Activated naive CD4-positive, alpha-beta T cell treated with anti-CD3 and anti-CD28 coated beads for 36 hours (primary cell): ENCODE measurements around the gene CYP26C1. TPM values are rescaled to one million over a fixed set of nuclear protein-coding genes. Genes with fewer than 3 reads are reported as not detected.

Source experiments
- CTCF ChIA-PET: fragments of 350-600 bp; sonication (Branson Sonifier 250); formaldehyde crosslinking; loops from one replicate; lab custom pipeline; 2021; ENCODE audit warnings: antibody characterized with exemption; lab: Charles Lee
- DNase-seq: peaks from one replicate; pipeline ENCODE4 v3.0.0-alpha.2; 2020
- H3K27ac Mint-ChIP-seq: one replicate; pipeline ENCODE4 v1.8.0; 2021; ENCODE audit warnings: mild to moderate bottlenecking, mixed read lengths
- H3K27me3 Mint-ChIP-seq: one replicate; pipeline ENCODE4 v1.8.0; 2021; ENCODE audit warnings: low read depth, mixed read lengths
- H3K36me3 Mint-ChIP-seq: one replicate; pipeline ENCODE4 v1.8.0; 2021; ENCODE audit warnings: low read depth, mixed read lengths
- H3K4me1 Mint-ChIP-seq: one replicate; pipeline ENCODE4 v1.8.0; 2021; ENCODE audit warnings: low read depth, mixed read lengths
- H3K4me3 Mint-ChIP-seq: one replicate; pipeline ENCODE4 v1.8.0; 2021; ENCODE audit warnings: mild to moderate bottlenecking, moderate library complexity, mixed read lengths
- H3K9me3 Mint-ChIP-seq: one replicate; pipeline ENCODE4 v1.8.0; 2021; ENCODE audit warnings: mixed read lengths
- intact Hi-C: fragments of 100-400 bp; cut with micrococcal nuclease; formaldehyde crosslinking; loops from one replicate; pipeline ENCODE4 v1.15.1; 2023
- total RNA-seq, 2 experiments: library from RNA; stranded (reverse); gene quantifications; one replicate each; pipeline ENCODE4 v1.2.3, GENCODE V29; 2021

CYP26C1 gene
- total RNA-seq, 2 experiments from 2014 or later = not detected

GRCh38 chr10:93073539-93074146 lies 13.0 kb downstream of the CYP26C1 start, which contains the start of gene CYP26A1:
TSS of gene CYP26A1 (plus strand) at chr10:93073893. CDS start at chr10:93073935, 42 bp downstream.
- H3K4me1 Mint-ChIP-seq = peaks cover 33% of the 10 kb centered on the region
- peak within 1 kb of the TSS; percentile 62 for H3K4me3 Mint-ChIP-seq
- no peak for DNase-seq
- intact Hi-C loops = loop anchor here (1.0 kb wide), 1 partner anchor 11 kb away; no protein-coding TSS in a partner anchor
- CTCF ChIA-PET = interaction anchor here (0.6 kb wide), 1 partner anchor 631 kb away, joined by 3 read pairs; no protein-coding TSS in a partner anchor
- H3K27ac Mint-ChIP-seq = no peak within 1 kb of the TSS
- no peaks in the 10 kb centered on the region for H3K9me3 Mint-ChIP-seq
- H3K36me3 Mint-ChIP-seq = no peaks in the 10 kb centered on the region
- H3K27me3 Mint-ChIP-seq = peaks cover 74% of the 10 kb centered on the region

GRCh38 chr10:93074147-93074596 lies 13.6 kb downstream of the CYP26C1 start:
- H3K9me3 Mint-ChIP-seq = no peaks in the 10 kb centered on the region
- no peaks in the 10 kb centered on the region for H3K36me3 Mint-ChIP-seq
- H3K4me3 Mint-ChIP-seq = peak overlapping the region; percentile 62
- H3K27me3 Mint-ChIP-seq = peaks cover 69% of the 10 kb centered on the region
- intact Hi-C loops = loop anchor here (1.0 kb wide), 1 partner anchor 12 kb away; no protein-coding TSS in a partner anchor
- no peak for DNase-seq
- peaks cover 31% of the 10 kb centered on the region for H3K4me1 Mint-ChIP-seq
- no peak overlapping the region for H3K27ac Mint-ChIP-seq
- CTCF ChIA-PET = interaction anchor here (0.6 kb wide), 1 partner anchor 109 kb away, joined by 3 read pairs; no protein-coding TSS in a partner anchor

- CTCF ChIA-PET = interaction anchor here (0.5 to 3.0 kb wide), 3 partner anchors 110 to 184 kb away, joined by 3 to 11 read pairs (median 3); no protein-coding TSS in a partner anchor
- no peak overlapping the region for H3K27ac Mint-ChIP-seq
- no peaks in the 10 kb centered on the region for H3K36me3 Mint-ChIP-seq
- H3K4me3 Mint-ChIP-seq = peak overlapping the region; percentile 62
- H3K9me3 Mint-ChIP-seq = no peaks in the 10 kb centered on the region
- H3K4me1 Mint-ChIP-seq = peaks cover 31% of the 10 kb centered on the region
- H3K27me3 Mint-ChIP-seq = peaks cover 72% of the 10 kb centered on the region
- intact Hi-C loops = loop anchor here (1.0 kb wide), 1 partner anchor 12 kb away; no protein-coding TSS in a partner anchor
- DNase-seq = no peak
These were observed 14.2 kb downstream of the CYP26C1 start for GRCh38 chr10:93074597-93075368.

- intact Hi-C loops = no loop called here
- Mint-ChIP-seq H3K27ac (no peak overlapping the region), H3K4me3 (no peak overlapping the region), H3K36me3 (no peaks in the 10 kb centered on the region), H3K27me3 (peaks cover 70% of the 10 kb centered on the region), H3K9me3 (no peaks in the 10 kb centered on the region), H3K4me1 (peaks cover 33% of the 10 kb centered on the region)
- CTCF ChIA-PET = interaction anchor here (0.5 to 3.0 kb wide), 4 partner anchors 14 to 183 kb away, joined by 3 to 11 read pairs (median 6); no protein-coding TSS in a partner anchor
- DNase-seq = no peak
These were observed 15.0 kb downstream of the CYP26C1 start for GRCh38 chr10:93075369-93076221.

- H3K27me3 Mint-ChIP-seq = peaks cover 65% of the 10 kb centered on the region
- CTCF ChIA-PET = interaction anchor here (1.1 to 3.0 kb wide), 4 partner anchors 9 to 273 kb away, joined by 3 to 11 read pairs (median 6); no protein-coding TSS in a partner anchor
- no peak for DNase-seq
- H3K36me3 Mint-ChIP-seq = no peaks in the 10 kb centered on the region
- no peak overlapping the region for H3K27ac Mint-ChIP-seq
- peaks cover 26% of the 10 kb centered on the region for H3K4me1 Mint-ChIP-seq
- no peak overlapping the region for H3K4me3 Mint-ChIP-seq
- intact Hi-C loops = no loop called here
- no peaks in the 10 kb centered on the region for H3K9me3 Mint-ChIP-seq
These were observed 16.3 kb downstream of the CYP26C1 start for GRCh38 chr10:93076871-93077270.

GRCh38 chr10:93077860-93078337 lies 17.3 kb downstream of the CYP26C1 start:
- CTCF ChIA-PET = interaction anchor here (1.0 to 3.0 kb wide), 4 partner anchors 113 to 291 kb away, joined by 3 to 11 read pairs (median 4); no protein-coding TSS in a partner anchor
- Mint-ChIP-seq H3K27me3 (peaks cover 55% of the 10 kb centered on the region), H3K4me3 (no peak overlapping the region), H3K36me3 (no peaks in the 10 kb centered on the region), H3K9me3 (no peaks in the 10 kb centered on the region), H3K4me1 (peaks cover 20% of the 10 kb centered on the region), H3K27ac (no peak overlapping the region)
- intact Hi-C loops = no loop called here
- DNase-seq = no peak

- intact Hi-C loops = loop anchor here (1.0 to 2.0 kb wide), 4 partner anchors 35 to 402 kb away; partner anchors contain the start of gene MYOF
- no peak overlapping the region for H3K27ac Mint-ChIP-seq
- DNase-seq = no peak
- peaks cover 13% of the 10 kb centered on the region for H3K4me1 Mint-ChIP-seq
- CTCF ChIA-PET = interaction anchor here (0.5 to 3.0 kb wide), 13 partner anchors 10 to 404 kb away, joined by 3 to 13 read pairs (median 5); no protein-coding TSS in a partner anchor
- H3K9me3 Mint-ChIP-seq = no peaks in the 10 kb centered on the region
- H3K36me3 Mint-ChIP-seq = no peaks in the 10 kb centered on the region
- peaks cover 44% of the 10 kb centered on the region for H3K27me3 Mint-ChIP-seq
- H3K4me3 Mint-ChIP-seq = no peak overlapping the region
These were observed 19.2 kb downstream of the CYP26C1 start for GRCh38 chr10:93079663-93080349.

GRCh38 chr10:93080350-93081046 lies 19.9 kb downstream of the CYP26C1 start:
- intact Hi-C loops = loop anchor here (1.0 to 2.0 kb wide), 4 partner anchors 34 to 402 kb away; partner anchors contain the start of gene MYOF
- CTCF ChIA-PET = interaction anchor here (0.5 to 3.0 kb wide), 15 partner anchors 8 to 403 kb away, joined by 3 to 13 read pairs (median 5); partner anchors contain the start of gene MYOF
- no peak overlapping the region for H3K27ac Mint-ChIP-seq
- peaks cover 6% of the 10 kb centered on the region for H3K4me1 Mint-ChIP-seq
- no peak overlapping the region for H3K4me3 Mint-ChIP-seq
- H3K36me3 Mint-ChIP-seq = no peaks in the 10 kb centered on the region
- no peaks in the 10 kb centered on the region for H3K9me3 Mint-ChIP-seq
- peak; percentile 70 for DNase-seq
- peaks cover 38% of the 10 kb centered on the region for H3K27me3 Mint-ChIP-seq

GRCh38 chr10:93081318-93081717 lies 20.7 kb downstream of the CYP26C1 start:
- Mint-ChIP-seq H3K4me1 (peaks cover 2% of the 10 kb centered on the region), H3K27me3 (peaks cover 31% of the 10 kb centered on the region), H3K36me3 (no peaks in the 10 kb centered on the region), H3K27ac (no peak overlapping the region), H3K9me3 (no peaks in the 10 kb centered on the region), H3K4me3 (no peak overlapping the region)
- intact Hi-C loops = loop anchor here (2.0 kb wide), 1 partner anchor 33 kb away; no protein-coding TSS in a partner anchor
- CTCF ChIA-PET = interaction anchor here (1.0 to 3.0 kb wide), 7 partner anchors 9 to 401 kb away, joined by 3 to 13 read pairs (median 5); partner anchors contain the start of gene MYOF
- no peak for DNase-seq

- no peak overlapping the region for H3K27ac Mint-ChIP-seq
- H3K9me3 Mint-ChIP-seq = no peaks in the 10 kb centered on the region
- no peak overlapping the region for H3K4me3 Mint-ChIP-seq
- peaks cover 25% of the 10 kb centered on the region for H3K27me3 Mint-ChIP-seq
- peaks cover 2% of the 10 kb centered on the region for H3K4me1 Mint-ChIP-seq
- CTCF ChIA-PET = interaction anchor here (1.3 kb wide), 1 partner anchor 9 kb away, joined by 3 read pairs; no protein-coding TSS in a partner anchor
- intact Hi-C loops = loop anchor here (2.0 kb wide), 1 partner anchor 33 kb away; no protein-coding TSS in a partner anchor
- H3K36me3 Mint-ChIP-seq = no peaks in the 10 kb centered on the region
- DNase-seq = no peak
These were observed 21.2 kb downstream of the CYP26C1 start for GRCh38 chr10:93081834-93082233.
